ENCODE results near the gene TBC1D32.

TBC1D32 gene

GRCh38 chr6:121347484-121347883 is 13.2 kb upstream of the TBC1D32 start:
- DNase-seq, result no peak
- H3K4me1 Mint-ChIP-seq, result peaks cover 2% of the 10 kb centered on the region
- TF ChIP-seq CTCF (IDR thresholded peaks at IDR 0.05), result no peak
- H3K27me3 Mint-ChIP-seq (ENCODE audit: low read depth, poor library complexity), result no peaks in the 10 kb centered on the region
- no peak overlapping the region for H3K27ac Mint-ChIP-seq
- H3K4me3 Mint-ChIP-seq, result no peak overlapping the region
- H3K36me3 Mint-ChIP-seq (ENCODE audit: low read depth), result no peaks in the 10 kb centered on the region
- H3K9me3 Mint-ChIP-seq, result no peaks in the 10 kb centered on the region

GRCh38 chr6:121344539-121344938 is 10.3 kb upstream of the TBC1D32 start:
- H3K4me3 Mint-ChIP-seq, result no peak overlapping the region
- no peak for TF ChIP-seq CTCF (IDR thresholded peaks at IDR 0.05)
- no peaks in the 10 kb centered on the region for H3K36me3 Mint-ChIP-seq (ENCODE audit: low read depth)

GRCh38 chr6:121339639-121340226 is 5.5 kb upstream of the TBC1D32 start:
- no peaks in the 10 kb centered on the region for H3K9me3 Mint-ChIP-seq
- peak; percentile 6 for DNase-seq
- no peak for TF ChIP-seq CTCF (IDR thresholded peaks at IDR 0.05)
- H3K4me1 Mint-ChIP-seq, result peaks cover 12% of the 10 kb centered on the region
- no peak overlapping the region for H3K27ac Mint-ChIP-seq
- H3K4me3 Mint-ChIP-seq, result no peak overlapping the region
- no peaks in the 10 kb centered on the region for H3K36me3 Mint-ChIP-seq (ENCODE audit: low read depth)
- no peaks in the 10 kb centered on the region for H3K27me3 Mint-ChIP-seq (ENCODE audit: low read depth, poor library complexity)

More at GRCh38 chr6:121344539-121344938, 10.3 kb upstream of the TBC1D32 start:
- H3K4me1 Mint-ChIP-seq, result peaks cover 5% of the 10 kb centered on the region
- H3K27me3 Mint-ChIP-seq (ENCODE audit: low read depth, poor library complexity), result no peaks in the 10 kb centered on the region
- H3K9me3 Mint-ChIP-seq, result no peaks in the 10 kb centered on the region
- no peak overlapping the region for H3K27ac Mint-ChIP-seq
- DNase-seq, result no peak

- H3K4me1 Mint-ChIP-seq, result peaks cover 20% of the 10 kb centered on the region
- H3K4me3 Mint-ChIP-seq, result no peak overlapping the region
- no peak overlapping the region for H3K27ac Mint-ChIP-seq
- DNase-seq, result no peak
- H3K9me3 Mint-ChIP-seq, result no peaks in the 10 kb centered on the region
- H3K36me3 Mint-ChIP-seq (ENCODE audit: low read depth), result no peaks in the 10 kb centered on the region
- no peak for TF ChIP-seq CTCF (IDR thresholded peaks at IDR 0.05)
- no peaks in the 10 kb centered on the region for H3K27me3 Mint-ChIP-seq (ENCODE audit: low read depth, poor library complexity)
These were observed 4.7 kb upstream of the TBC1D32 start for GRCh38 chr6:121338956-121339355.

- no peaks in the 10 kb centered on the region for H3K36me3 Mint-ChIP-seq (ENCODE audit: low read depth)
- no peak for DNase-seq
- H3K4me1 Mint-ChIP-seq, result peaks cover 21% of the 10 kb centered on the region
- TF ChIP-seq CTCF (IDR thresholded peaks at IDR 0.05), result no peak
- H3K4me3 Mint-ChIP-seq, result no peak overlapping the region
- no peaks in the 10 kb centered on the region for H3K27me3 Mint-ChIP-seq (ENCODE audit: low read depth, poor library complexity)
- no peaks in the 10 kb centered on the region for H3K9me3 Mint-ChIP-seq
- no peak overlapping the region for H3K27ac Mint-ChIP-seq
These were observed 4.1 kb upstream of the TBC1D32 start for GRCh38 chr6:121338366-121338765.

Data from nephron progenitor cell (in vitro differentiated cells).